ENCODE measurements around the gene SSC4D.

GRCh38 chr7:76403780-76404494 is 5.6 kb downstream of the SSC4D start:
- TF ChIP-seq CTCF (IDR thresholded peaks at IDR 0.05) (no peak), POLR2AphosphoS5 (IDR thresholded peaks at IDR 0.05; ENCODE audit: insufficient read depth in 1 of 2, low read depth in 1 of 2) (no peak)

Data from vagina (tissue), 2 donors.